ENCODE measurements around the gene EBP. TPM values are rescaled to one million over a fixed set of nuclear protein-coding genes. Genes with fewer than 3 reads are reported as not detected.

EBP gene
- total and polyA plus RNA-seq, 9 of the 15 experiments (the other 6 are each of a cell fraction or from before 2014, with no cell fraction given) = 228 to 987 (median 274) TPM

- peaks cover 24% of the 10 kb centered on the region for H3K36me3 ChIP-seq (ENCODE audit: control insufficient read depth, insufficient read depth, low read length)
- H3K79me2 ChIP-seq (ENCODE audit: control insufficient read depth, insufficient read depth, low read length) = peaks cover 17% of the 10 kb centered on the region
- no peak for TF ChIP-seq HCFC1 (IDR thresholded peaks at IDR 0.05; ENCODE audit: low read depth, low read length)
- no peak for TF ChIP-seq ADNP (tag; IDR thresholded peaks at IDR 0.05)
- TF ChIP-seq IRF2 (CRISPR knock-in tag; IDR thresholded peaks at IDR 0.05) = no peak
- TF ChIP-seq PBX2 (CRISPR knock-in tag; IDR thresholded peaks at IDR 0.05; ENCODE audit: low read depth) = no peak
- TF ChIP-seq PBX2 (tag; conservative IDR thresholded peaks at IDR 0.05; ENCODE audit: low read depth) = 0 out of 2 replicates have a peak, but pooled peaks have one; percentile 9
- peak; percentile 64 for TF ChIP-seq RFX1 (IDR thresholded peaks at IDR 0.05)
- no peak for TF ChIP-seq ZNF592 (IDR thresholded peaks at IDR 0.05)
- no peak for TF ChIP-seq MEIS2 (IDR thresholded peaks at IDR 0.05; ENCODE audit: partially characterized antibody)
- TF ChIP-seq, protein P1, sequence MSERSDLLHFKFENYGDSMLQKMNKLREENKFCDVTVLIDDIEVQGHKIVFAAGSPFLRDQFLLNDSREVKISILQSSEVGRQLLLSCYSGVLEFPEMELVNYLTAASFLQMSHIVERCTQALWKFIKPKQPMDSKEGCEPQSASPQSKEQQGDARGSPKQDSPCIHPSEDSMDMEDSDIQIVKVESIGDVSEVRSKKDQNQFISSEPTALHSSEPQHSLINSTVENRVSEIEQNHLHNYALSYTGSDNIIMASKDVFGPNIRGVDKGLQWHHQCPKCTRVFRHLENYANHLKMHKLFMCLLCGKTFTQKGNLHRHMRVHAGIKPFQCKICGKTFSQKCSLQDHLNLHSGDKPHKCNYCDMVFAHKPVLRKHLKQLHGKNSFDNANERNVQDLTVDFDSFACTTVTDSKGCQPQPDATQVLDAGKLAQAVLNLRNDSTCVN (CRISPR knock-in tag; IDR thresholded peaks at IDR 0.05) = no peak
- 27% methylated on average over 7 of the region's 7 CpGs for WGBS (ENCODE audit: insufficient coverage, low coverage, missing lambda C conversion rate)
- intact Hi-C loops (cut with micrococcal nuclease) = no loop called here
- H3K9me3 ChIP-seq (replicated peaks; ENCODE audit: control insufficient read depth, insufficient read depth, low read depth, low read length) = no peaks in the 10 kb centered on the region
- peak overlapping the region; percentile 8; the same call in 1 of the 3 replicates for H3K27ac ChIP-seq (ENCODE audit: extremely low read depth, low read depth, low read length)
- no peaks in the 10 kb centered on the region for H4K20me1 ChIP-seq (replicated peaks; ENCODE audit: control insufficient read depth, insufficient read depth, low read length)
- H3K27me3 ChIP-seq (ENCODE audit: control insufficient read depth in 2 of 2, insufficient read depth in 2 of 2, low read length in 2 of 2) = no peaks in the 10 kb centered on the region
- ATAC-seq (no peak), FAIRE-seq (no peak), DNase-seq (ENCODE audit: extremely low read depth in 1 of 4, low spot score in 3 of 4) (peak in 1 of 4 experiments; percentile 1)
- H3K9ac ChIP-seq (ENCODE audit: insufficient read depth in 1 of 2, low read depth in 2 of 2, low read length in 2 of 2) = peak overlapping the region; percentile 61 to 69; a peak in 2 of 4 replicates
- TSS peak; percentile 67 for BruUV-seq (replicated peaks)
- in situ Hi-C loops (cut with MboI) = no loop called here
- no peak overlapping the region for H2AFZ ChIP-seq (ENCODE audit: low read depth, low read length)
- peaks cover 9 to 19% of the 10 kb centered on the region in 2 experiments; a peak in 4 of 5 replicates for H3K4me1 ChIP-seq (replicated peaks in 1 of 2; ENCODE audit: control insufficient read depth in 2 of 2, insufficient read depth in 2 of 2, low read length in 2 of 2)
- H3K9me1 ChIP-seq (ENCODE audit: control insufficient read depth, insufficient read depth, low read length) = no peaks in the 10 kb centered on the region
- H3K4me3 ChIP-seq = peak overlapping the region; percentile 66
- ChIA-PET CTCF (ENCODE audit: low intra/inter-chr PET ratio) (no interaction called here), POLR2A (interaction anchor here (0.8 to 2.3 kb wide), 5 partner anchors 9 to 34 kb away, joined by 3 to 12 read pairs (median 10); partner anchors contain the start of genes EBP and RBM3)
- H3K4me2 ChIP-seq (ENCODE audit: insufficient read depth, low read length) = peak overlapping the region; percentile 89
These were observed 18.9 kb downstream of the EBP start for GRCh38 chrX:48540480-48540879.
